HEK293 (cell line): ENCODE data around the gene COL12A1.

Experiments
- MZF1 ChIP-seq: fragments of 450-650 bp; formaldehyde crosslinking; IDR thresholded peaks from 2 replicates; pipeline ENCODE4 v1.5.1; 2017; ENCODE audit warnings: missing biosample characterization, missing genetic modification characterization, borderline replicate concordance
- WT1 ChIP-seq: fragments of 450-650 bp; formaldehyde crosslinking; IDR thresholded peaks from 2 replicates; pipeline ENCODE4 v1.5.1; 2016; ENCODE audit warnings: missing biosample characterization, missing genetic modification characterization
- ZBTB1 ChIP-seq: fragments of 450-650 bp; formaldehyde crosslinking; IDR thresholded peaks from 2 replicates; pipeline ENCODE4 v1.5.1; 2016; ENCODE audit warnings: missing biosample characterization, missing genetic modification characterization
- ZBTB8A ChIP-seq: fragments of 450-650 bp; formaldehyde crosslinking; IDR thresholded peaks from 2 replicates; pipeline ENCODE4 v1.5.1; 2016; ENCODE audit warnings: missing biosample characterization, missing genetic modification characterization
- ZEB2 ChIP-seq: fragments of 450-650 bp; formaldehyde crosslinking; IDR thresholded peaks from 2 replicates; pipeline ENCODE4 v1.5.1; 2016; ENCODE audit warnings: missing biosample characterization, missing genetic modification characterization
- ZNF121 ChIP-seq: fragments of 450-650 bp; formaldehyde crosslinking; IDR thresholded peaks from 2 replicates; pipeline ENCODE4 v1.5.1; 2016; ENCODE audit warnings: missing biosample characterization, missing genetic modification characterization
- ZNF24 ChIP-seq: fragments of 450-650 bp; formaldehyde crosslinking; IDR thresholded peaks from 2 replicates; pipeline ENCODE4 v1.5.1; 2016; ENCODE audit warnings: missing biosample characterization, missing genetic modification characterization
- ZNF292 ChIP-seq: fragments of 450-650 bp; formaldehyde crosslinking; IDR thresholded peaks from 2 replicates; pipeline ENCODE4 v1.5.1; 2016; ENCODE audit warnings: low read depth, missing biosample characterization, missing genetic modification characterization, borderline replicate concordance
- ZNF394 ChIP-seq: fragments of 450-650 bp; formaldehyde crosslinking; IDR thresholded peaks from 2 replicates; pipeline ENCODE4 v1.5.1; 2016; ENCODE audit warnings: missing biosample characterization, missing genetic modification characterization, mild to moderate bottlenecking, moderate library complexity, borderline replicate concordance
- ZNF501 ChIP-seq: fragments of 450-650 bp; formaldehyde crosslinking; IDR thresholded peaks from 2 replicates; pipeline ENCODE4 v1.5.1; 2016; ENCODE audit warnings: missing biosample characterization, missing genetic modification characterization
- ZNF660 ChIP-seq: fragments of 450-650 bp; IDR thresholded peaks from 2 replicates; pipeline ENCODE4 v1.5.1; 2018; ENCODE audit warnings: missing biosample characterization, mild to moderate bottlenecking, missing genetic modification characterization
- ZNF76 ChIP-seq: fragments of 450-650 bp; formaldehyde crosslinking; IDR thresholded peaks from 2 replicates; pipeline ENCODE4; 2016; ENCODE audit warnings: low read depth, missing biosample characterization, missing genetic modification characterization, borderline replicate concordance
- ZNF777 ChIP-seq: fragments of 450-650 bp; formaldehyde crosslinking; IDR thresholded peaks from 2 replicates; pipeline ENCODE4 v1.5.1; 2017; ENCODE audit warnings: missing biosample characterization, missing genetic modification characterization, borderline replicate concordance
- ZNF792 ChIP-seq: fragments of 450-650 bp; formaldehyde crosslinking; IDR thresholded peaks from 2 replicates; pipeline ENCODE4 v1.5.1; 2016; ENCODE audit warnings: missing biosample characterization, missing genetic modification characterization
- ZNF843 ChIP-seq: fragments of 450-650 bp; formaldehyde crosslinking; IDR thresholded peaks from 2 replicates; pipeline ENCODE4 v1.5.1; 2016; ENCODE audit warnings: missing biosample characterization, missing genetic modification characterization
- TF ChIP-seq, protein P1 (sequence below): fragments of 450-650 bp; formaldehyde crosslinking; IDR thresholded peaks from 2 replicates; pipeline ENCODE4 v1.5.1; 2016; ENCODE audit warnings: missing biosample characterization, missing genetic modification characterization
- TF ChIP-seq, protein P2 (sequence below): fragments of 450-650 bp; formaldehyde crosslinking; conservative IDR thresholded peaks from 2 replicates; pipeline ENCODE4 v1.5.1; 2016; ENCODE audit warnings: low read depth, missing biosample characterization, missing genetic modification characterization
- TF ChIP-seq, protein P3 (sequence below): sonication (generic); formaldehyde crosslinking; IDR thresholded peaks from 2 replicates; pipeline ENCODE4 v1.8.1; 2022; ENCODE audit warnings: mild to moderate bottlenecking, moderate library complexity, missing genetic modification reagents
- TF ChIP-seq, protein P4 (sequence below): fragments of 450-650 bp; IDR thresholded peaks from 2 replicates; pipeline ENCODE4 v1.5.1; 2018; ENCODE audit warnings: missing biosample characterization, mild to moderate bottlenecking, missing genetic modification characterization
- TF ChIP-seq, protein P5 (sequence below): fragments of 450-650 bp; formaldehyde crosslinking; IDR thresholded peaks from 2 replicates; pipeline ENCODE4 v1.5.1; 2016; ENCODE audit warnings: missing biosample characterization, missing genetic modification characterization
- TF ChIP-seq, protein P6 (sequence below): fragments of 450-650 bp; formaldehyde crosslinking; IDR thresholded peaks from 2 replicates; pipeline ENCODE4 v1.5.1; 2017; ENCODE audit warnings: missing biosample characterization, missing genetic modification characterization

Gene COL12A1

DNA sequence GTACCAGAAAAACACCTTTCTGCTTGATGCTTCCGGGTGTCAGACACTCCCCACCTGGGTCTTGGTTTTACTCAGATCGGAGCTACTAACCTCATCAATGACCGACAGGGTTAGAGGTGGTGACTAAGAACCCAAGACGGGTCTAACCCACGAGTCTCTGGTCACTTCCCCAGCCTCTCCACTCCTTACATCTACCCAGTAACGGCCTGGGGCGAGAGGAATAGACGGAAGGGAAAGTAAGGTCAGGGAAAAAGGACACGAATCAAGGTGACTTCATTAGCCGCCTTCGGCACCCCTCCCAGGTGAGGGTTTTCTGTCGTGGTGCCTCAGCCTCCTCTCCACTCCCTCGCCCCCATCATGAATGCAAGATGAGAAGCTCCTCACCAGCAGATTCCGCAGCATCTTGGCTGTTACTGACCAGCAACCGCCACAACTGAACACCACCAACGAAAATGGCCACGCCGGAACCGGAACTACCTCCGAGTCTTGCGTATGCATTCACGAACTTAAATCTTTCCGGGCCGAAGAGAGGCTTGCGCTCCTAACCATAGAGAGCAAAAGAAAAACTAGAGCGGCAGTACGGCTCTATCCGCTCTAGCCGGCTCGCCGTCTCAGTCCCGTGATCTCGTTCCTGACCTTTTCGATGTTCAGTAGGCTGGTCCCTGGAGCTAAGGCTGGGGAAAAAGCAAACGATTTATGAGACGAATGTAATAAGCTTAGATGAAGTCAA is 37.6 kb upstream of the COL12A1 start, which contains the start of gene COX7A2 (continued):
- TF ChIP-seq, protein P1, sequence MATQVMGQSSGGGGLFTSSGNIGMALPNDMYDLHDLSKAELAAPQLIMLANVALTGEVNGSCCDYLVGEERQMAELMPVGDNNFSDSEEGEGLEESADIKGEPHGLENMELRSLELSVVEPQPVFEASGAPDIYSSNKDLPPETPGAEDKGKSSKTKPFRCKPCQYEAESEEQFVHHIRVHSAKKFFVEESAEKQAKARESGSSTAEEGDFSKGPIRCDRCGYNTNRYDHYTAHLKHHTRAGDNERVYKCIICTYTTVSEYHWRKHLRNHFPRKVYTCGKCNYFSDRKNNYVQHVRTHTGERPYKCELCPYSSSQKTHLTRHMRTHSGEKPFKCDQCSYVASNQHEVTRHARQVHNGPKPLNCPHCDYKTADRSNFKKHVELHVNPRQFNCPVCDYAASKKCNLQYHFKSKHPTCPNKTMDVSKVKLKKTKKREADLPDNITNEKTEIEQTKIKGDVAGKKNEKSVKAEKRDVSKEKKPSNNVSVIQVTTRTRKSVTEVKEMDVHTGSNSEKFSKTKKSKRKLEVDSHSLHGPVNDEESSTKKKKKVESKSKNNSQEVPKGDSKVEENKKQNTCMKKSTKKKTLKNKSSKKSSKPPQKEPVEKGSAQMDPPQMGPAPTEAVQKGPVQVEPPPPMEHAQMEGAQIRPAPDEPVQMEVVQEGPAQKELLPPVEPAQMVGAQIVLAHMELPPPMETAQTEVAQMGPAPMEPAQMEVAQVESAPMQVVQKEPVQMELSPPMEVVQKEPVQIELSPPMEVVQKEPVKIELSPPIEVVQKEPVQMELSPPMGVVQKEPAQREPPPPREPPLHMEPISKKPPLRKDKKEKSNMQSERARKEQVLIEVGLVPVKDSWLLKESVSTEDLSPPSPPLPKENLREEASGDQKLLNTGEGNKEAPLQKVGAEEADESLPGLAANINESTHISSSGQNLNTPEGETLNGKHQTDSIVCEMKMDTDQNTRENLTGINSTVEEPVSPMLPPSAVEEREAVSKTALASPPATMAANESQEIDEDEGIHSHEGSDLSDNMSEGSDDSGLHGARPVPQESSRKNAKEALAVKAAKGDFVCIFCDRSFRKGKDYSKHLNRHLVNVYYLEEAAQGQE (tag by site-specific recombination): peak; percentile 70
- TF ChIP-seq ZNF660 (peak; percentile 79; the same call in 1 of the 2 replicates), ZNF792 (0 out of 2 replicates have a peak, but pooled peaks have one; percentile 27), ZNF394 (tag by site-specific recombination) (no peak; the same call in 1 of the 2 replicates), ZEB2 (tag by site-specific recombination) (peak; percentile 72; the same call in 1 of the 2 replicates), ZNF24 (tag by site-specific recombination) (peak; percentile 76; the same call in 1 of the 2 replicates), ZBTB1 (tag by site-specific recombination) (no peak), ZNF76 (tag by site-specific recombination) (peak; percentile 40; the same call in 1 of the 2 replicates), ZNF843 (tag by site-specific recombination) (peak; percentile 50), ZNF121 (tag by site-specific recombination) (no peak), ZBTB8A (tag by site-specific recombination) (peak; percentile 46), ZNF501 (tag by site-specific recombination) (peak; percentile 89), MZF1 (tag by site-specific recombination) (0 out of 2 replicates have a peak, but pooled peaks have one; percentile 7), WT1 (no peak), ZNF777 (peak; percentile 16; the same call in 1 of the 2 replicates), ZNF292 (no peak)
- TF ChIP-seq, protein P2, sequence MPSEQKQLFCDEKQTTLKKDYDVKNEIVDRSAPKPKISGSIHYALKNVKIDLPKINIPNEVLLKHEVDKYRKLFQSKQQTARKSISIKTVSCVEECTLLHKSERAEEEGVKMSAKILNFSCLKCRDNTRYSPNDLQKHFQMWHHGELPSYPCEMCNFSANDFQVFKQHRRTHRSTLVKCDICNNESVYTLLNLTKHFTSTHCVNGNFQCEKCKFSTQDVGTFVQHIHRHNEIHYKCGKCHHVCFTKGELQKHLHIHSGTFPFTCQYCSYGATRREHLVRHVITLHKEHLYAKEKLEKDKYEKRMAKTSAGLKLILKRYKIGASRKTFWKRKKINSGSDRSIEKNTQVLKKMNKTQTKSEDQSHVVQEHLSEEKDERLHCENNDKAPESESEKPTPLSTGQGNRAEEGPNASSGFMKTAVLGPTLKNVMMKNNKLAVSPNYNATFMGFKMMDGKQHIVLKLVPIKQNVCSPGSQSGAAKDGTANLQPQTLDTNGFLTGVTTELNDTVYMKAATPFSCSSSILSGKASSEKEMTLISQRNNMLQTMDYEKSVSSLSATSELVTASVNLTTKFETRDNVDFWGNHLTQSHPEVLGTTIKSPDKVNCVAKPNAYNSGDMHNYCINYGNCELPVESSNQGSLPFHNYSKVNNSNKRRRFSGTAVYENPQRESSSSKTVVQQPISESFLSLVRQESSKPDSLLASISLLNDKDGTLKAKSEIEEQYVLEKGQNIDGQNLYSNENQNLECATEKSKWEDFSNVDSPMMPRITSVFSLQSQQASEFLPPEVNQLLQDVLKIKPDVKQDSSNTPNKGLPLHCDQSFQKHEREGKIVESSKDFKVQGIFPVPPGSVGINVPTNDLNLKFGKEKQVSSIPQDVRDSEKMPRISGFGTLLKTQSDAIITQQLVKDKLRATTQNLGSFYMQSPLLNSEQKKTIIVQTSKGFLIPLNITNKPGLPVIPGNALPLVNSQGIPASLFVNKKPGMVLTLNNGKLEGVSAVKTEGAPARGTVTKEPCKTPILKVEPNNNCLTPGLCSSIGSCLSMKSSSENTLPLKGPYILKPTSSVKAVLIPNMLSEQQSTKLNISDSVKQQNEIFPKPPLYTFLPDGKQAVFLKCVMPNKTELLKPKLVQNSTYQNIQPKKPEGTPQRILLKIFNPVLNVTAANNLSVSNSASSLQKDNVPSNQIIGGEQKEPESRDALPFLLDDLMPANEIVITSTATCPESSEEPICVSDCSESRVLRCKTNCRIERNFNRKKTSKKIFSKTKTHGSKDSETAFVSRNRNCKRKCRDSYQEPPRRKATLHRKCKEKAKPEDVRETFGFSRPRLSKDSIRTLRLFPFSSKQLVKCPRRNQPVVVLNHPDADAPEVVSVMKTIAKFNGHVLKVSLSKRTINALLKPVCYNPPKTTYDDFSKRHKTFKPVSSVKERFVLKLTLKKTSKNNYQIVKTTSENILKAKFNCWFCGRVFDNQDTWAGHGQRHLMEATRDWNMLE: peak; percentile 100
- TF ChIP-seq, protein P3, sequence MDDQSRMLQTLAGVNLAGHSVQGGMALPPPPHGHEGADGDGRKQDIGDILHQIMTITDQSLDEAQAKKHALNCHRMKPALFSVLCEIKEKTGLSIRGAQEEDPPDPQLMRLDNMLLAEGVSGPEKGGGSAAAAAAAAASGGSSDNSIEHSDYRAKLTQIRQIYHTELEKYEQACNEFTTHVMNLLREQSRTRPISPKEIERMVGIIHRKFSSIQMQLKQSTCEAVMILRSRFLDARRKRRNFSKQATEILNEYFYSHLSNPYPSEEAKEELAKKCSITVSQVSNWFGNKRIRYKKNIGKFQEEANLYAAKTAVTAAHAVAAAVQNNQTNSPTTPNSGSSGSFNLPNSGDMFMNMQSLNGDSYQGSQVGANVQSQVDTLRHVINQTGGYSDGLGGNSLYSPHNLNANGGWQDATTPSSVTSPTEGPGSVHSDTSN: peak; percentile 56
- TF ChIP-seq, protein P4, sequence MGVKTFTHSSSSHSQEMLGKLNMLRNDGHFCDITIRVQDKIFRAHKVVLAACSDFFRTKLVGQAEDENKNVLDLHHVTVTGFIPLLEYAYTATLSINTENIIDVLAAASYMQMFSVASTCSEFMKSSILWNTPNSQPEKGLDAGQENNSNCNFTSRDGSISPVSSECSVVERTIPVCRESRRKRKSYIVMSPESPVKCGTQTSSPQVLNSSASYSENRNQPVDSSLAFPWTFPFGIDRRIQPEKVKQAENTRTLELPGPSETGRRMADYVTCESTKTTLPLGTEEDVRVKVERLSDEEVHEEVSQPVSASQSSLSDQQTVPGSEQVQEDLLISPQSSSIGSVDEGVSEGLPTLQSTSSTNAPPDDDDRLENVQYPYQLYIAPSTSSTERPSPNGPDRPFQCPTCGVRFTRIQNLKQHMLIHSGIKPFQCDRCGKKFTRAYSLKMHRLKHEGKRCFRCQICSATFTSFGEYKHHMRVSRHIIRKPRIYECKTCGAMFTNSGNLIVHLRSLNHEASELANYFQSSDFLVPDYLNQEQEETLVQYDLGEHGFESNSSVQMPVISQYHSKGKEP (tag by site-specific recombination): peak; percentile 42; the same call in 1 of the 2 replicates
- TF ChIP-seq, protein P5, sequence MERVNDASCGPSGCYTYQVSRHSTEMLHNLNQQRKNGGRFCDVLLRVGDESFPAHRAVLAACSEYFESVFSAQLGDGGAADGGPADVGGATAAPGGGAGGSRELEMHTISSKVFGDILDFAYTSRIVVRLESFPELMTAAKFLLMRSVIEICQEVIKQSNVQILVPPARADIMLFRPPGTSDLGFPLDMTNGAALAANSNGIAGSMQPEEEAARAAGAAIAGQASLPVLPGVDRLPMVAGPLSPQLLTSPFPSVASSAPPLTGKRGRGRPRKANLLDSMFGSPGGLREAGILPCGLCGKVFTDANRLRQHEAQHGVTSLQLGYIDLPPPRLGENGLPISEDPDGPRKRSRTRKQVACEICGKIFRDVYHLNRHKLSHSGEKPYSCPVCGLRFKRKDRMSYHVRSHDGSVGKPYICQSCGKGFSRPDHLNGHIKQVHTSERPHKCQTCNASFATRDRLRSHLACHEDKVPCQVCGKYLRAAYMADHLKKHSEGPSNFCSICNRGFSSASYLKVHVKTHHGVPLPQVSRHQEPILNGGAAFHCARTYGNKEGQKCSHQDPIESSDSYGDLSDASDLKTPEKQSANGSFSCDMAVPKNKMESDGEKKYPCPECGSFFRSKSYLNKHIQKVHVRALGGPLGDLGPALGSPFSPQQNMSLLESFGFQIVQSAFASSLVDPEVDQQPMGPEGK: peak; percentile 31; the same call in 1 of the 2 replicates
- TF ChIP-seq, protein P6, sequence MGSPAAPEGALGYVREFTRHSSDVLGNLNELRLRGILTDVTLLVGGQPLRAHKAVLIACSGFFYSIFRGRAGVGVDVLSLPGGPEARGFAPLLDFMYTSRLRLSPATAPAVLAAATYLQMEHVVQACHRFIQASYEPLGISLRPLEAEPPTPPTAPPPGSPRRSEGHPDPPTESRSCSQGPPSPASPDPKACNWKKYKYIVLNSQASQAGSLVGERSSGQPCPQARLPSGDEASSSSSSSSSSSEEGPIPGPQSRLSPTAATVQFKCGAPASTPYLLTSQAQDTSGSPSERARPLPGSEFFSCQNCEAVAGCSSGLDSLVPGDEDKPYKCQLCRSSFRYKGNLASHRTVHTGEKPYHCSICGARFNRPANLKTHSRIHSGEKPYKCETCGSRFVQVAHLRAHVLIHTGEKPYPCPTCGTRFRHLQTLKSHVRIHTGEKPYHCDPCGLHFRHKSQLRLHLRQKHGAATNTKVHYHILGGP (tag by site-specific recombination): no peak
